Progenitor cell of endocrine pancreas (in vitro differentiated cells): ENCODE data around the gene ZNF655. TPM values are rescaled to one million over a fixed set of nuclear protein-coding genes. Genes with fewer than 3 reads are reported as not detected.

ENCODE experiments used
- DNase-seq: peaks from one replicate; pipeline ENCODE4 v3.0.0; 2021; ENCODE audit warnings: low spot score; ENCODE audit not compliant: unreplicated experiment
- H3K27ac Mint-ChIP-seq: 2 replicates; pipeline ENCODE4 v1.8.0; 2021; ENCODE audit warnings: mild to moderate bottlenecking, moderate library complexity, mixed read lengths
- H3K27me3 Mint-ChIP-seq: 2 replicates; pipeline ENCODE4 v1.8.0; 2021; ENCODE audit warnings: mixed read lengths
- H3K36me3 Mint-ChIP-seq: 2 replicates; pipeline ENCODE4 v1.8.0; 2022; ENCODE audit warnings: mixed read lengths; ENCODE audit not compliant: insufficient read depth
- H3K4me1 Mint-ChIP-seq: 2 replicates; pipeline ENCODE4 v1.8.0; 2021; ENCODE audit warnings: low read depth, mixed read lengths
- H3K4me3 Mint-ChIP-seq: 2 replicates; pipeline ENCODE4 v1.8.0; 2021; ENCODE audit warnings: low read depth, mild to moderate bottlenecking, moderate library complexity, mixed read lengths
- H3K9me3 Mint-ChIP-seq: 2 replicates; pipeline ENCODE4 v1.8.0; 2021; ENCODE audit warnings: low read depth, mixed read lengths
- total RNA-seq: library from RNA; stranded (reverse); gene quantifications from 2 replicates; pipeline ENCODE4 v1.2.1, GENCODE V29; 2021
- TF ChIP-seq, protein P1 (sequence below): fragments of 200-600 bp; sonication (generic); IDR thresholded peaks from one replicate; pipeline ENCODE4 v1.5.0; 2021; ENCODE audit warnings: antibody characterized with exemption, mild to moderate bottlenecking; ENCODE audit not compliant: unreplicated experiment

ZNF655 gene
- total RNA-seq, 1 donor from 2014 or later = 72.6 TPM

DNA sequence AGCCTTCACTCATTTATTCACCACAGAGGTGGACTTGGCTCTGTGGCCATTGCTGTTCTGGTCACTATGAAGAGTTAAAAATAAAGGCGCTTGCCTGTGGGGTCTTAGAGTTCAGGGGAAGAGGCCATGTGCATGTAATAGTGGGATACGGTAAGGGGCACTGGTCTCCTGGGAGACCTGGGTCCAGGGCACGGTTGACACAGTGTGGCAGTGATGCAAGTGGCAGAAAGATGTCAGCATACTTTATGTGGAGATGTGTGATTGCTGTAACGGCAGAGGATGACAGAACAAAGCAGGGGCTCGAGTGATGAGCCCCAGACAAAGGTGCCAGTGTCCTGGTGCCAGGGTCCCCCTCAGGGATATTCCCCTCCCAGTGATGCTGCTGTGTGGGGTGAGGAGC is 66.9 kb downstream of the ZNF655 start:
- H3K9me3 Mint-ChIP-seq = no peaks in the 10 kb centered on the region
- TF ChIP-seq, protein P1, sequence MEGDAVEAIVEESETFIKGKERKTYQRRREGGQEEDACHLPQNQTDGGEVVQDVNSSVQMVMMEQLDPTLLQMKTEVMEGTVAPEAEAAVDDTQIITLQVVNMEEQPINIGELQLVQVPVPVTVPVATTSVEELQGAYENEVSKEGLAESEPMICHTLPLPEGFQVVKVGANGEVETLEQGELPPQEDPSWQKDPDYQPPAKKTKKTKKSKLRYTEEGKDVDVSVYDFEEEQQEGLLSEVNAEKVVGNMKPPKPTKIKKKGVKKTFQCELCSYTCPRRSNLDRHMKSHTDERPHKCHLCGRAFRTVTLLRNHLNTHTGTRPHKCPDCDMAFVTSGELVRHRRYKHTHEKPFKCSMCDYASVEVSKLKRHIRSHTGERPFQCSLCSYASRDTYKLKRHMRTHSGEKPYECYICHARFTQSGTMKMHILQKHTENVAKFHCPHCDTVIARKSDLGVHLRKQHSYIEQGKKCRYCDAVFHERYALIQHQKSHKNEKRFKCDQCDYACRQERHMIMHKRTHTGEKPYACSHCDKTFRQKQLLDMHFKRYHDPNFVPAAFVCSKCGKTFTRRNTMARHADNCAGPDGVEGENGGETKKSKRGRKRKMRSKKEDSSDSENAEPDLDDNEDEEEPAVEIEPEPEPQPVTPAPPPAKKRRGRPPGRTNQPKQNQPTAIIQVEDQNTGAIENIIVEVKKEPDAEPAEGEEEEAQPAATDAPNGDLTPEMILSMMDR = no peak

DNA sequence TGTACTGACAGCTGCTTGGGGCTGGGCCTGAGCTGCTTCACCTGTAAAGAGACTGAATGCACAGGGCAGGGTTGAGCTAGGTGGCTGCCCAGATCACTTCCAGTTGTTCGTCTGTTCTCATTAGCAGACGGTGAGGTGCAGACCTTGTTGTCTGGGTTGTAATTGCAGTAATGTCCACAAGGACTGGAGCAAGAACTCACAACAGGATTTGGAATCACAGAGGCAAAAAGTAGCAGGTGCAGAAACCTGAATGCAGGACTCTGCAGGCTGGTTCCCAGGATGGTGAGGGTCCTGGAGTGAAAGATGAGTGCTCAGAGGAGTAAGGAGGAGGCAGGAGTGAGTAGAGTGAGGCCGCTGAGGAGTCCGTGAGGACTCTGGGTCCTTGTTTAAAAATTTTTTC is 67.5 kb downstream of the ZNF655 start:
- DNase-seq = no peak
- Mint-ChIP-seq H3K4me3 (no peak overlapping the region), H3K9me3 (no peaks in the 10 kb centered on the region), H3K27ac (no peak overlapping the region), H3K36me3 (peaks cover 42% of the 10 kb centered on the region), H3K4me1 (no peaks in the 10 kb centered on the region), H3K27me3 (no peaks in the 10 kb centered on the region)
- TF ChIP-seq, protein P1 = no peak

More for the DNA sequence above, 66.9 kb downstream of the ZNF655 start:
- Mint-ChIP-seq H3K27me3 (no peaks in the 10 kb centered on the region), H3K27ac (no peak overlapping the region), H3K36me3 (peaks cover 38% of the 10 kb centered on the region), H3K4me1 (no peaks in the 10 kb centered on the region), H3K4me3 (no peak overlapping the region)
- no peak for DNase-seq

Other genes with a start within 250 kb of the ZNF655 start
- gene ARPC1A, start 232.7 kb upstream of the ZNF655 start, total RNA-seq = 135 and 140 TPM in 2 replicates
- gene ARPC1B, start 183.9 kb upstream of the ZNF655 start, total RNA-seq = 27.5 and 28.2 TPM in 2 replicates
- 128 TPM in 2 replicates for gene PDAP1, start 150.0 kb upstream of the ZNF655 start, total RNA-seq
- 97.2 and 102 TPM in 2 replicates for gene BUD31, start 149.7 kb upstream of the ZNF655 start, total RNA-seq
- 12.0 and 16.8 TPM in 2 replicates for gene PTCD1, start 119.8 kb upstream of the ZNF655 start, total RNA-seq
- 77.4 and 86.9 TPM in 2 replicates for gene CPSF4, start 119.7 kb upstream of the ZNF655 start, total RNA-seq
- 328 and 330 TPM in 2 replicates for gene ATP5MF, start 92.5 kb upstream of the ZNF655 start, total RNA-seq
- 26.7 and 27.4 TPM in 2 replicates for gene ZNF789, start 85.8 kb upstream of the ZNF655 start, total RNA-seq
- gene ZNF394, start 58.4 kb upstream of the ZNF655 start, total RNA-seq = 23.7 and 24.8 TPM in 2 replicates
- 14.7 and 15.2 TPM in 2 replicates for gene ZKSCAN5, start 54.0 kb upstream of the ZNF655 start, total RNA-seq
- 12.5 and 12.9 TPM in 2 replicates for gene FAM200A, start 6.5 kb upstream of the ZNF655 start, total RNA-seq
- gene TMEM225B, start 39.6 kb downstream of the ZNF655 start, total RNA-seq = 0.91 and 1.4 TPM in 2 replicates
- gene ZSCAN25, start 58.3 kb downstream of the ZNF655 start, total RNA-seq = 26.4 and 27.9 TPM in 2 replicates
- 4.2 and 4.6 TPM in 2 replicates for gene CYP3A5, start 121.4 kb downstream of the ZNF655 start, total RNA-seq
- gene CYP3A7, start 176.6 kb downstream of the ZNF655 start, total RNA-seq = not detected in 2 replicates
- gene CYP3A4, start 225.5 kb downstream of the ZNF655 start, total RNA-seq = not detected in 2 replicates